ENCODE measurements around the gene TEX26. TPM values are rescaled to one million over a fixed set of nuclear protein-coding genes. Genes with fewer than 3 reads are reported as not detected.

The TEX26 gene
- polyA plus RNA-seq, 2 of the 4 experiments (the other 2 are of a cell fraction), result not detected

- no peak for TF ChIP-seq KDM1A (IDR thresholded peaks at IDR 0.05; ENCODE audit: low read depth)
- no peak for TF ChIP-seq EHF (CRISPR knock-in tag; IDR thresholded peaks at IDR 0.05)
- TF ChIP-seq USF2 (IDR thresholded peaks at IDR 0.05), result no peak
- TF ChIP-seq HOXB5 (CRISPR knock-in tag; IDR thresholded peaks at IDR 0.05), result no peak
- TF ChIP-seq CTCF (IDR thresholded peaks at IDR 0.05), result no peak
- TF ChIP-seq POLR2AphosphoS2 (conservative IDR thresholded peaks at IDR 0.05; ENCODE audit: low read length), result no peak
- no peak for TF ChIP-seq FOXS1 (CRISPR knock-in tag; IDR thresholded peaks at IDR 0.05)
- no peak for TF ChIP-seq HOXB13 (CRISPR knock-in tag; IDR thresholded peaks at IDR 0.05; ENCODE audit: low read depth)
- TF ChIP-seq HDAC2 (IDR thresholded peaks at IDR 0.05), result no peak
- no peak for TF ChIP-seq REST (IDR thresholded peaks at IDR 0.05)
- H3K4me3 ChIP-seq, result no peak overlapping the region
- 16% methylated on average over 3 of the region's 3 CpGs for WGBS (ENCODE audit: missing lambda C conversion rate)
- no peaks in the 10 kb centered on the region for H3K4me1 ChIP-seq
- DNase-seq (ENCODE audit: low read depth in 1 of 2, low spot score in 1 of 2) (no peak), ATAC-seq (no peak), FAIRE-seq (no peak)
- H3K27ac ChIP-seq, result no peak overlapping the region
- peaks cover 5% of the 10 kb centered on the region; the same call in 2 of the 3 replicates for H3K9me3 ChIP-seq
- ChIA-PET POLR2A (no interaction called here), CTCF (interaction anchor here (0.6 kb wide), 1 partner anchor 21 kb away, joined by 3 read pairs; no protein-coding TSS in a partner anchor)
- no peak overlapping the region for H3K4me2 ChIP-seq
Measured at GRCh38 chr13:31000889-31001288, 68.4 kb downstream of the TEX26 start.

- no peaks in the 10 kb centered on the region for H3K4me1 ChIP-seq
- ChIA-PET POLR2A (no interaction called here), CTCF (interaction anchor here (0.7 kb wide), 1 partner anchor 623 kb away, joined by 3 read pairs; no protein-coding TSS in a partner anchor)
- no peak overlapping the region for H3K4me2 ChIP-seq
- H3K4me3 ChIP-seq, result no peak overlapping the region
- 41% methylated on average over 2 of the region's 2 CpGs for WGBS (ENCODE audit: missing lambda C conversion rate)
- no peak for DNase-seq (ENCODE audit: low read depth in 1 of 2, low spot score in 1 of 2)
- no peaks in the 10 kb centered on the region for H3K9me3 ChIP-seq
- no peak for FAIRE-seq
- TF ChIP-seq MAFK (IDR thresholded peaks at IDR 0.05; ENCODE audit: partially characterized antibody), result no peak
- TF ChIP-seq MYC (IDR thresholded peaks at IDR 0.05; ENCODE audit: borderline replicate concordance, low read length), result no peak
- no peak for TF ChIP-seq HOXB5 (CRISPR knock-in tag; IDR thresholded peaks at IDR 0.05)
- no peak for TF ChIP-seq FOSB (CRISPR knock-in tag; IDR thresholded peaks at IDR 0.05)
- no peak for TF ChIP-seq EHF (CRISPR knock-in tag; IDR thresholded peaks at IDR 0.05)
- no peak for TF ChIP-seq CEBPB (IDR thresholded peaks at IDR 0.05)
- no peak for TF ChIP-seq REST (IDR thresholded peaks at IDR 0.05)
- TF ChIP-seq EHMT2 (IDR thresholded peaks at IDR 0.05; ENCODE audit: low read depth), result no peak
- TF ChIP-seq ATOH8 (CRISPR knock-in tag; IDR thresholded peaks at IDR 0.05; ENCODE audit: low read depth), result no peak
- ATAC-seq, result no peak
- H3K27ac ChIP-seq, result no peak overlapping the region
Measured at GRCh38 chr13:31001647-31002046, 69.2 kb downstream of the TEX26 start.

Measured in A549 (cell line).